ENCODE results near the gene SMAD7. TPM values are rescaled to one million over a fixed set of nuclear protein-coding genes. Genes with fewer than 3 reads are reported as not detected.

SMAD7 gene
- total RNA-seq, 4 donors from 2014 or later, result 41.2 to 76.0 (median 55.2) TPM

- no peaks in the 10 kb centered on the region for H3K9me3 ChIP-seq
- TF ChIP-seq POLR2A (IDR thresholded peaks at IDR 0.05) (peak; percentile 32 to 34), POLR2AphosphoS5 (IDR thresholded peaks at IDR 0.05) (no peak), EP300 (IDR thresholded peaks at IDR 0.05) (no peak), CTCF (IDR thresholded peaks at IDR 0.05) (peak in 3 of 4 experiments; percentile 5 to 54 (median 12))
- H3K4me3 ChIP-seq, result peak overlapping the region; percentile 86 to 97
- peaks cover 10 to 58% (median 37%) of the 10 kb centered on the region in 3 donors for H3K4me1 ChIP-seq
- H3K27me3 ChIP-seq, result no peaks in the 10 kb centered on the region
- 2 to 6% methylated on average over 10 to 13 of the region's 52 CpGs for WGBS, 2 donors (ENCODE audit: low coverage in 1 of 2)
- peaks cover 0 to 8% of the 10 kb centered on the region in 2 donors for H3K36me3 ChIP-seq
- ATAC-seq, result no peak
- H3K27ac ChIP-seq, result peak overlapping the region; percentile 55 to 98 (median 94)
Observed at GRCh38 chr18:48948112-48949049, 2.4 kb downstream of the SMAD7 start.

- ATAC-seq, result no peak
- Histone ChIP-seq H3K27me3 (no peaks in the 10 kb centered on the region), H3K36me3 (peaks cover 0 to 8% of the 10 kb centered on the region in 2 donors), H3K9me3 (no peaks in the 10 kb centered on the region), H3K4me1 (peaks cover 10 to 58% (median 40%) of the 10 kb centered on the region in 3 donors), H3K4me3 (peak overlapping the region; percentile 86 to 97), H3K27ac (peak overlapping the region in 3 of 4 donors; percentile 93 to 98 (median 94))
- no peak for TF ChIP-seq CTCF (IDR thresholded peaks at IDR 0.05)
- TF ChIP-seq POLR2AphosphoS5 (IDR thresholded peaks at IDR 0.05), result no peak
- no peak for TF ChIP-seq POLR2A (IDR thresholded peaks at IDR 0.05)
- TF ChIP-seq EP300 (IDR thresholded peaks at IDR 0.05), result no peak
- 18 to 19% methylated on average over 2 of the region's 3 CpGs for WGBS, 2 donors (ENCODE audit: low coverage in 1 of 2)
Observed at GRCh38 chr18:48947560-48947959, 3.2 kb downstream of the SMAD7 start.

GRCh38 chr18:48947092-48947491 lies 3.7 kb downstream of the SMAD7 start:
- H3K27ac ChIP-seq, result peak overlapping the region in 3 of 4 donors; percentile 93 to 98 (median 94)
- no peak for TF ChIP-seq POLR2A (IDR thresholded peaks at IDR 0.05)
- TF ChIP-seq EP300 (IDR thresholded peaks at IDR 0.05), result no peak
- no peak for TF ChIP-seq POLR2AphosphoS5 (IDR thresholded peaks at IDR 0.05)
- no peak for TF ChIP-seq CTCF (IDR thresholded peaks at IDR 0.05)
- 14 to 19% methylated on average over 8 to 10 of the region's 10 CpGs for WGBS, 2 donors (ENCODE audit: low coverage in 1 of 2)
- no peaks in the 10 kb centered on the region for H3K27me3 ChIP-seq
- ATAC-seq, result no peak
- H3K9me3 ChIP-seq, result no peaks in the 10 kb centered on the region
- peak overlapping the region; percentile 86 to 97 for H3K4me3 ChIP-seq
- peaks cover 0 to 8% of the 10 kb centered on the region in 2 donors for H3K36me3 ChIP-seq
- H3K4me1 ChIP-seq, result peaks cover 10 to 63% (median 45%) of the 10 kb centered on the region in 3 donors

GRCh38 chr18:48946329-48946835 lies 4.4 kb downstream of the SMAD7 start:
- Histone ChIP-seq H3K27me3 (no peaks in the 10 kb centered on the region), H3K9me3 (no peaks in the 10 kb centered on the region), H3K36me3 (peaks cover 0 to 8% of the 10 kb centered on the region in 2 donors), H3K4me1 (peaks cover 14 to 70% (median 52%) of the 10 kb centered on the region in 3 donors), H3K4me3 (peak overlapping the region; percentile 86 to 97), H3K27ac (peak overlapping the region in 3 of 4 donors; percentile 67 to 98 (median 93))
- TF ChIP-seq CTCF (IDR thresholded peaks at IDR 0.05) (no peak), EP300 (IDR thresholded peaks at IDR 0.05) (no peak), POLR2AphosphoS5 (IDR thresholded peaks at IDR 0.05) (no peak), POLR2A (IDR thresholded peaks at IDR 0.05) (no peak)
- no peak for ATAC-seq
- WGBS, 2 donors (ENCODE audit: low coverage in 1 of 2), result 26 to 35% methylated on average over 5 to 6 of the region's 8 CpGs
